ENCODE measurements around the gene RNASEH2A. TPM values are rescaled to one million over a fixed set of nuclear protein-coding genes. Genes with fewer than 3 reads are reported as not detected.

RNASEH2A gene
- total RNA-seq, 1 donor from 2014 or later, result 16.7 TPM

- H3K36me3 Mint-ChIP-seq (ENCODE audit: unreplicated experiment), result no peaks in the 10 kb centered on the region
- peak overlapping the region; percentile 90 for H3K4me3 Mint-ChIP-seq (ENCODE audit: unreplicated experiment)
- no peak for TF ChIP-seq CTCF (IDR thresholded peaks at IDR 0.05; ENCODE audit: partially characterized antibody, unreplicated experiment)
- H3K27me3 Mint-ChIP-seq (ENCODE audit: unreplicated experiment), result peaks cover 6% of the 10 kb centered on the region
- no peak for DNase-seq
- H3K27ac Mint-ChIP-seq (ENCODE audit: unreplicated experiment), result peak overlapping the region; percentile 88
- peaks cover 8% of the 10 kb centered on the region for H3K9me3 Mint-ChIP-seq (ENCODE audit: unreplicated experiment)
- H3K4me1 Mint-ChIP-seq (ENCODE audit: low read depth, unreplicated experiment), result peaks cover 14% of the 10 kb centered on the region
Observed at GRCh38 chr19:12782174-12782423, 24.3 kb upstream of the RNASEH2A start.

GRCh38 chr19:12782424-12783290 is 23.7 kb upstream of the RNASEH2A start:
- peaks cover 6% of the 10 kb centered on the region for H3K27me3 Mint-ChIP-seq (ENCODE audit: unreplicated experiment)
- H3K4me3 Mint-ChIP-seq (ENCODE audit: unreplicated experiment), result peak overlapping the region; percentile 90
- H3K9me3 Mint-ChIP-seq (ENCODE audit: unreplicated experiment), result peaks cover 6% of the 10 kb centered on the region
- TF ChIP-seq CTCF (IDR thresholded peaks at IDR 0.05; ENCODE audit: partially characterized antibody, unreplicated experiment), result no peak
- H3K36me3 Mint-ChIP-seq (ENCODE audit: unreplicated experiment), result no peaks in the 10 kb centered on the region
- peak overlapping the region; percentile 88 for H3K27ac Mint-ChIP-seq (ENCODE audit: unreplicated experiment)
- H3K4me1 Mint-ChIP-seq (ENCODE audit: low read depth, unreplicated experiment), result peaks cover 14% of the 10 kb centered on the region
- peak; percentile 62 for DNase-seq

- Mint-ChIP-seq H3K4me3 (ENCODE audit: unreplicated experiment) (peak overlapping the region; percentile 76), H3K27me3 (ENCODE audit: unreplicated experiment) (peaks cover 6% of the 10 kb centered on the region), H3K27ac (ENCODE audit: unreplicated experiment) (peak overlapping the region; percentile 35), H3K9me3 (ENCODE audit: unreplicated experiment) (peaks cover 5% of the 10 kb centered on the region), H3K4me1 (ENCODE audit: low read depth, unreplicated experiment) (peaks cover 17% of the 10 kb centered on the region), H3K36me3 (ENCODE audit: unreplicated experiment) (no peaks in the 10 kb centered on the region)
- no peak for DNase-seq
- TF ChIP-seq CTCF (IDR thresholded peaks at IDR 0.05; ENCODE audit: partially characterized antibody, unreplicated experiment), result no peak
Observed at GRCh38 chr19:12783291-12783848, 23.0 kb upstream of the RNASEH2A start.

GRCh38 chr19:12783849-12784393 is 22.5 kb upstream of the RNASEH2A start:
- peaks cover 2% of the 10 kb centered on the region for H3K9me3 Mint-ChIP-seq (ENCODE audit: unreplicated experiment)
- no peak for DNase-seq
- H3K4me1 Mint-ChIP-seq (ENCODE audit: low read depth, unreplicated experiment), result peaks cover 16% of the 10 kb centered on the region
- no peaks in the 10 kb centered on the region for H3K36me3 Mint-ChIP-seq (ENCODE audit: unreplicated experiment)
- H3K4me3 Mint-ChIP-seq (ENCODE audit: unreplicated experiment), result peak overlapping the region; percentile 76
- H3K27ac Mint-ChIP-seq (ENCODE audit: unreplicated experiment), result no peak overlapping the region
- TF ChIP-seq CTCF (IDR thresholded peaks at IDR 0.05; ENCODE audit: partially characterized antibody, unreplicated experiment), result no peak
- H3K27me3 Mint-ChIP-seq (ENCODE audit: unreplicated experiment), result peaks cover 4% of the 10 kb centered on the region

- Mint-ChIP-seq H3K9me3 (ENCODE audit: unreplicated experiment) (peaks cover 2% of the 10 kb centered on the region), H3K36me3 (ENCODE audit: unreplicated experiment) (no peaks in the 10 kb centered on the region), H3K4me3 (ENCODE audit: unreplicated experiment) (no peak overlapping the region), H3K27ac (ENCODE audit: unreplicated experiment) (no peak overlapping the region), H3K4me1 (ENCODE audit: low read depth, unreplicated experiment) (peaks cover 15% of the 10 kb centered on the region), H3K27me3 (ENCODE audit: unreplicated experiment) (peaks cover 6% of the 10 kb centered on the region)
- TF ChIP-seq CTCF (IDR thresholded peaks at IDR 0.05; ENCODE audit: partially characterized antibody, unreplicated experiment), result no peak
- no peak for DNase-seq
Observed at GRCh38 chr19:12784394-12784870, 22.0 kb upstream of the RNASEH2A start.

All from glutamatergic neuron (in vitro differentiated cells).